Measurements from ENCODE around the gene WDR48. TPM values are rescaled to one million over a fixed set of nuclear protein-coding genes. Genes with fewer than 3 reads are reported as not detected.

The WDR48 gene
- 17.3 and 17.7 TPM in 2 replicates for total RNA-seq

DNA sequence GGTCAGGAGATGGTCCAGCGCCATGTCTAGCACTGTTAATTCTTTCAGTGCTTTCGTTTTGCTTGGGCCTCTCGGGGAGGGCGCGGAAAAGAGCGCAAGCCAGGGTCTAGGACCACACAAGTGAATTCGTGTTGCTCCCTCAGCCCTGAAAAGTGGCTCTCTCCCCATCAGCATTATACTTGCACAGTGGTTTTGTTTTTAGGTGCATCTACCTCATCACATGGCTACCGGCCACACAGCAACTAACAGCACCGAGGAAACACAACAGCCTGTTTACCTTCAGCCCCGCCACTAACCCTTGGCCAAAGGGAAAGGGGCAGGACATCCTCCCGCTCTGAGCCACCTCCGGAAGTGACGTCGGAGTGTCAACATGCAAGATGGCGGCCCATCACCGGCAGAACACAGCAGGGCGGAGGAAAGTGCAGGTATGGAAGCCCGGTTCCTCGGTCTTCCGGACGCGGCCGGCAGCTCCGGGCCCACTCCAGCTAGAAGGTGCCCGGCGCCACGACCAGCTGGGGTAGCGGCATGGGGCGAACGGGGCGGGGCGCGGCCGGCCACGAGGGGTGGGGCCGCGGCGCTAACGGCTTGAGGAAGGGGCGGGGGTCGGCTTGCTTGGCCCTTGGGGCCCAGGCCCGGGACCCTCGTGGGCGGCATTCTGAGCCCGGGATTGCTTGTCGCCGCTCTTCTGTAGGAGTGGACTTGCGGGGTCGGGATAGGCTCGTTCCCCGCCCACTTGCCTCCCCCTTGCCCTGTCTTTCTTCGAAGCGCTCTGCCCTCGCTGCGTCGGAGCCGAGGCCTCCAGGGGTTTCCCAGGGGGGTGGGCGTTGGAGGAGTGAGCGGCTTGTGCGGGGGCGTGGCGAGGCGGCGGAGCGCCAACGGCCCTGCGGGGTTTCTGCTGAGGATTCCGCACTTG is at the start of gene WDR48, which contains the start of gene SCN11A:
WDR48 (plus strand) TSS at position 368 of the 913 bp plus-strand sequence; CDS start at position 378, 10 bp downstream.
SCN11A (minus strand) TSS at position 296 of the 913 bp plus-strand sequence. CDS start 101,582 bp downstream, outside the sequence.

DNA sequence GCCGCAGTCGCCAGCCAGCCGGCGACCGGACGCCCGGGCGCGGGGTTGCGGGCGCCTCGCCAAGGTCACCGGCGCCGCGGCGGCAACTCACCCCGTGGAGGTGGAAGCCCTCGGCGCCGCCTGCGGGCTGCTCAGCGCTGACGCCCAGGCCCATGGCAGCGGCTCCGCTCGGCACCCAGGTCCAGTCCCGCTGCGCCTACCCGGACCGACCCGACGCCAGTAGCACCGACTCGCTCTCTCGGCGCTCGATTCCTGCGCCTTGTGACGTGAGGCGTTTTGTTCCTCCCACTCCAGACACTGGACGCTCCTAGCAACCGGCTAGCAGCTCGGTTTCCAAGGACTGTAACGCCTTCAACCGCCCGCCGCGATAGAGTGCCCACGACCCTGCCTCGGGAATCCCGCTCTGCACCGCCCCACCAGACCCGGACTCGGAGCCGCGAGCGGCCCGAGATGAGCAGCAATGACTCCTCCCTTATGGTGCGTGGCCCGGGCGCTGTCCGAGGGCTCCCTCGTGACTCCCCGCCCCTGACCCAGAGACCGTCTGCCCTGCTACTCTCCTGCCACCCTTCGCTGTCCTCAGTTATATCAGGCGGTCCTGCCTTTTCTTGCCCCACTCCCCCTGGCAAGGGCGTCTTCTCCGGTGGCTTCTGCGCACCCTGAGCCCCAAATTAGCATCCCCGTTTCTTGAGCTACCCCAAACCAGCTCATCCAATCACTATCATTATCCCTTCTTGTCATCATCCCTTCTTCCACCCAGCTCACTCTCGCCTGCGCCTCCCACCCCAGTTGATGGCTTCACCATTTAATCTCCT is 55.8 kb downstream of the WDR48 start, which contains the start of the genes GORASP1 and TTC21A:
GORASP1 (minus strand) TSS at position 240 of the 812 bp plus-strand sequence; CDS start at position 154, 86 bp downstream.
TTC21A (plus strand) TSS at position 293 of the 812 bp plus-strand sequence; CDS start at position 451, 158 bp downstream.

Other genes starting within 250 kb of the WDR48 start
- not detected in 2 replicates for gene SCN10A, start 235.8 kb upstream of the WDR48 start, total RNA-seq
- gene SCN11A, start 72 bp upstream of the WDR48 start, total RNA-seq: 0.12 and 0.26 TPM in 2 replicates
- gene GORASP1, start 55.6 kb downstream of the WDR48 start, total RNA-seq: 33.4 and 36.2 TPM in 2 replicates
- gene TTC21A, start 55.7 kb downstream of the WDR48 start, total RNA-seq: 0.93 and 2.5 TPM in 2 replicates
- 4.4 and 11.0 TPM in 2 replicates for gene CSRNP1, start 101.6 kb downstream of the WDR48 start, total RNA-seq
- 0.26 TPM in 1 of 2 replicates, not detected in the other for gene XIRP1, start 140.6 kb downstream of the WDR48 start, total RNA-seq
- gene CX3CR1, start 228.0 kb downstream of the WDR48 start, total RNA-seq: not detected in 2 replicates

Data from pericardium fibroblast (primary cell).